ENCODE results near the gene C14orf180.

- TF ChIP-seq POLR2AphosphoS5 (IDR thresholded peaks at IDR 0.05) (no peak), CTCF (IDR thresholded peaks at IDR 0.05) (no peak), POLR2A (IDR thresholded peaks at IDR 0.05) (no peak)
These were observed 25.2 kb downstream of the C14orf180 start, which contains the start of gene TMEM179 for GRCh38 chr14:104604458-104605449.

Data from prostate gland (tissue), 2 donors.